Measurements from ENCODE around the gene LRP8.

DNA sequence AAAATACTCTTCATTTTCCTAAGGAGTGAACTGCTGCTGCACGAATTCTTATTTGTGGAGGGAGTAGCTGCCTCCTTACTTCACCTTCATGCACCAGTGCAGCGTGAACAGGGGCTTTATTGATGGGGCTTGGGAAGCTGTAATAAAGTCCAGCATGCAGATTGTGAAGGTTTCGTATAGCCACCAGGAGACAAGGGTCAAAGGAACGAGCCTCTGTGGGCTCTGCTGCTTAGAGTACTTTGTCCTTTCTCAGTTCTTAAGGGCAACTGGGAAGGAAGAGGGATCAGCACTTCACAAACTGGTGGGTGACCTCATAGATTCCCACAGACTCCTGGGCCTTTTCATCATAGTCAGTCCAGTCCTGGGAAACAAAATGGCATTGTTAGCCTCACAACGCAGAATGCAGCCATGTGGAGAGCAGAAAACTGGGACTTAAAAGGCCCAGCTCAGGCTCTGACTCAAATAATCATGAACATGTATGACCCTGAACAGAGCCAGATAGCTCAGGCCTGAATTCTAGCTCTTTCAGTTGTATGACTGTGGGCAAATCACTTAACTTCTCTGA lies 113.4 kb downstream of the LRP8 start:
- TF ChIP-seq POLR2A (IDR thresholded peaks at IDR 0.05) (no peak), CTCF (IDR thresholded peaks at IDR 0.05) (no peak), EP300 (IDR thresholded peaks at IDR 0.05) (no peak)

All from stomach (tissue), 4 donors.